Astrocyte of the spinal cord (primary cell): Measurements from ENCODE around the gene GADD45GIP1.

Experiments used
- DNase-seq: peaks from one replicate; pipeline ENCODE4 v3.0.0; 2011; ENCODE audit warnings: low read depth, low spot score
- H3K4me3 ChIP-seq: 2 replicates; pipeline ENCODE4 v1.5.1; 2011; ENCODE audit warnings: low read depth, mild to moderate bottlenecking, low read length, moderate library complexity
- CTCF ChIP-seq: IDR thresholded peaks from 2 replicates; pipeline ENCODE4 v1.5.1; 2012; ENCODE audit warnings: low read depth, mild to moderate bottlenecking, low read length, inconsistent platforms
- in situ Hi-C: cut with HindIII; loops from 2 replicates; pipeline ENCODE4 v1.10.0; 2017; ENCODE audit warnings: low sequenced_read_pairs

Gene GADD45GIP1

GRCh38 chr19:13001502-13002165 lies 44.6 kb upstream of the GADD45GIP1 start:
- peak; percentile 51 for DNase-seq
- H3K4me3 ChIP-seq = no peak overlapping the region
- in situ Hi-C loops = no loop called here
- no peak for TF ChIP-seq CTCF

GRCh38 chr19:13001166-13001501 lies 44.1 kb upstream of the GADD45GIP1 start:
- no peak for TF ChIP-seq CTCF
- no peak overlapping the region for H3K4me3 ChIP-seq
- in situ Hi-C loops = no loop called here
- DNase-seq = no peak

- peak overlapping the region; percentile 78 for H3K4me3 ChIP-seq
- no peak for DNase-seq
- in situ Hi-C loops = no loop called here
- no peak for TF ChIP-seq CTCF
Measured at GRCh38 chr19:12997967-12998940, 41.2 kb upstream of the GADD45GIP1 start.

DNA sequence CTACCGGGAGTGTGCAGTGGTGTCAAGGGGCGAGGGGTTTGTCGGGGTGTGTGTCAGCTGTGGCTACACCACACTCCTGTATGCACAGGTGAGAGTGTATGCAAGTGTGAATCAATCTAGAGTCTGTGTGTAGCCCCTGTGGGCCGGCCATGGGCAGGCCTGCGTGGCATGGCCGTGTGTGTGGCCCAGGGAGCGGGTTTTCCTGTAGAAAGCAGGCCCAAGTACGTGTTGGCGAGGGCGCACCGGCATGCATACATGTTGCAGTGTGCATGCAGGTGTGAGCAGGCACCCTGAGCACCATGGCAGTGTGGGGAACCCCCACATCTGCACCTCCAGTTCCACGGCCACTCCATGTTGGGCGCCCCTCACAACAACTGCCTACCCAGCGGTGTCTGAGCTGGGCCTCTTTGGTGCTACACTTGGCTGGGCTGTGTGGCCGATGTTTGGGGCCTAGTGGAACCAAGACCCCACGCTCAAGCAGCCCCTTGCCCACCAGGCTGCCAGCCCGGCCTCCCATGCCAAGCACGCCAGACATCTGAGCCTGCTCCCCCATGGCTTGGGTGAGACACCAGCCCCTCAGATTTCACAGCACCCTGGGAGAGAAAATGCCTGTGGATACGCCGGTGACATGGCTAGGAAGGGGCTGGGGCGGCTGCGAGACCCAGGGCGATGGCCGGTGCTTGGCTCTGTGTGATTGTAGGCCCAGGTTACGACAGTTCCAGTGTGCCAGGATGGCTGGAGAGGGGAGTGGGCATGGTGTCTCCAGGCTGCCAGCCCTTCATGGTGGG lies 40.4 kb upstream of the GADD45GIP1 start:
- peak overlapping the region; percentile 78 for H3K4me3 ChIP-seq
- DNase-seq = no peak
- in situ Hi-C loops = no loop called here
- TF ChIP-seq CTCF = no peak

GRCh38 chr19:12996406-12997094 lies 39.5 kb upstream of the GADD45GIP1 start:
- H3K4me3 ChIP-seq = peak overlapping the region; percentile 78
- in situ Hi-C loops = no loop called here
- TF ChIP-seq CTCF = no peak
- DNase-seq = no peak
